Measurements from ENCODE around the gene ZBTB8OS. TPM values are rescaled to one million over a fixed set of nuclear protein-coding genes. Genes with fewer than 3 reads are reported as not detected.

ZBTB8OS gene
- polyA plus RNA-seq, 3 donors = 40.2 to 85.6 (median 83.3) TPM

DNA sequence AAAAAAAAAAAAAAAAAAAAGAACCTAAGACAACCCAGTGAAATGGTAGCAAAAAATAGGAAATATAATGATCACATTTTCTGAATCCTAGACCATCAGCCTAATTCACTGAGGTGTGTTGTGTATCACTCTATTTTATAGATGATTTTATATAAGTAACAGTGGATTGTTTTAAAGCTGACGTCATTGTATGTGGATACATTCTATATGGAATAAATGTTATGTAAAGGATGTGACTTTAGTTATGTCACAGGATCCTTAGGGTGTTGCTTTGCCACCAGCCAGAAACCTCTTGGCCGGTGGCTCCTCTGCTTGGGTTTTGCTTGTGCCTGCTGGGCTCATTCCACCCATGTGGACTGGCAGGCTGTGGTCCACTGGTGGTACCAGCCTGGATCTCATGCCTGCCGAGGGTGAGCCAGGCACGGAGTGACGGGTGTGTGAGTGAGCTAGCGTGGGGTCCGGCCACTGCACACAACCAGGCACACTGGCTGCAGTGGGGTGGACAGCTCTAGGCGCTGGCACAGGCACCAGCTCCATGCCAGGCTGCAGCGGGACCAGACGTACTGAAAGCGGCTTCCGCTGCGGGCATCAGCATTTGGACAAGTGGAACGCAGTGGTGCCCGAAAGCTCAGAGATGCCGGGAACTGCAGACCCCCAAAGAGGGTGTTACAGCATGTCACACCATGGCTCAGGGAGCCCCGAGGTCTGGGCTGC lies 44.5 kb downstream of the ZBTB8OS start:
- peak overlapping the region in 1 of 7 donors; percentile 12 for H3K27ac Mint-ChIP-seq
- H3K4me3 ChIP-seq (replicated peaks in 1 of 3; ENCODE audit: low read depth in 2 of 3, low read length in 3 of 3) = no peak overlapping the region
- H3K4me2 ChIP-seq (replicated peaks; ENCODE audit: extremely low read depth, low read length, poor library complexity, severe bottlenecking) = no peak overlapping the region
- H3K79me2 ChIP-seq (ENCODE audit: insufficient read depth, low read length) = no peaks in the 10 kb centered on the region
- TF ChIP-seq, protein P1, sequence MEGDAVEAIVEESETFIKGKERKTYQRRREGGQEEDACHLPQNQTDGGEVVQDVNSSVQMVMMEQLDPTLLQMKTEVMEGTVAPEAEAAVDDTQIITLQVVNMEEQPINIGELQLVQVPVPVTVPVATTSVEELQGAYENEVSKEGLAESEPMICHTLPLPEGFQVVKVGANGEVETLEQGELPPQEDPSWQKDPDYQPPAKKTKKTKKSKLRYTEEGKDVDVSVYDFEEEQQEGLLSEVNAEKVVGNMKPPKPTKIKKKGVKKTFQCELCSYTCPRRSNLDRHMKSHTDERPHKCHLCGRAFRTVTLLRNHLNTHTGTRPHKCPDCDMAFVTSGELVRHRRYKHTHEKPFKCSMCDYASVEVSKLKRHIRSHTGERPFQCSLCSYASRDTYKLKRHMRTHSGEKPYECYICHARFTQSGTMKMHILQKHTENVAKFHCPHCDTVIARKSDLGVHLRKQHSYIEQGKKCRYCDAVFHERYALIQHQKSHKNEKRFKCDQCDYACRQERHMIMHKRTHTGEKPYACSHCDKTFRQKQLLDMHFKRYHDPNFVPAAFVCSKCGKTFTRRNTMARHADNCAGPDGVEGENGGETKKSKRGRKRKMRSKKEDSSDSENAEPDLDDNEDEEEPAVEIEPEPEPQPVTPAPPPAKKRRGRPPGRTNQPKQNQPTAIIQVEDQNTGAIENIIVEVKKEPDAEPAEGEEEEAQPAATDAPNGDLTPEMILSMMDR (IDR thresholded peaks at IDR 0.05) = no peak
- peaks cover 0 to 1% (median 0%) of the 10 kb centered on the region in 3 donors for H3K27me3 Mint-ChIP-seq (ENCODE audit: low read depth in 3 of 3)
- intact Hi-C loops (cut with micrococcal nuclease) = no loop called here
- no peaks in the 10 kb centered on the region for H4K20me1 ChIP-seq (ENCODE audit: insufficient read depth, low read length)
- no peak overlapping the region for H3K27ac ChIP-seq (ENCODE audit: low read depth in 1 of 2, low read length in 2 of 2)
- no peaks in the 10 kb centered on the region for H3K36me3 Mint-ChIP-seq
- H3K36me3 ChIP-seq (replicated peaks in 1 of 2; ENCODE audit: control insufficient read depth in 1 of 2, insufficient read depth in 2 of 2, low read length in 2 of 2) = no peaks in the 10 kb centered on the region
- no peaks in the 10 kb centered on the region for H3K4me1 ChIP-seq (ENCODE audit: control insufficient read depth in 1 of 2, insufficient read depth in 2 of 2, low read length in 2 of 2)
- H2AFZ ChIP-seq (ENCODE audit: insufficient read depth, low read depth, low read length, poor library complexity, severe bottlenecking) = no peak overlapping the region
- no peak overlapping the region for H3K4me3 Mint-ChIP-seq
- no peaks in the 10 kb centered on the region for H3K9me3 ChIP-seq (replicated peaks in 1 of 2; ENCODE audit: control insufficient read depth in 1 of 2, insufficient read depth in 1 of 2, low read length in 2 of 2)
- 96% methylated on average over 16 of the region's 17 CpGs for WGBS (ENCODE audit: insufficient coverage)
- H3K9ac ChIP-seq (ENCODE audit: insufficient read depth, low read length, poor library complexity, severe bottlenecking) = no peak overlapping the region
- H3K4me1 Mint-ChIP-seq = peaks cover 3% of the 10 kb centered on the region
- H3K27me3 ChIP-seq (ENCODE audit: control insufficient read depth in 2 of 2, insufficient read depth in 2 of 2, low read length in 2 of 2) = no peaks in the 10 kb centered on the region
- DNase-seq = no peak
- peaks cover 0 to 3% (median 0%) of the 10 kb centered on the region in 7 donors for H3K9me3 Mint-ChIP-seq

DNA sequence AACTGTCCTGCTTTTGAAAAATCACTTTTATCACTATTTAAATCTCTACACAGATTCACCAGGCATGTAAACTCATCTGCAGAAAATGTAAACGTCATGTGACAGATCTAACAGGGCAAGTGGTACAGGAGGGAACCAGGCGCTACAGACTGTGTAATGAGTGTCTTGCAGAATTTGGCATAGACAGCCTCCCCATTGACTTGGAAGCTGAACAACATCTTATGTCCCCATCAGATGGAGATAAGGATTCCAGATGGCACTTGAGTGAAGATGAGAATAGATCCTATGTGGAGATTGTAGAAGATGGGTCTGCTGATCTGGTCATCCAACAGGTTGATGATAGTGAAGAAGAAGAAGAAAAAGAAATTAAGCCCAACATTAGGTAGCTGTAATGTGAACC lies 50.3 kb downstream of the ZBTB8OS start:
- H2AFZ ChIP-seq (ENCODE audit: insufficient read depth, low read depth, low read length, poor library complexity, severe bottlenecking) = no peak overlapping the region
- H3K4me3 Mint-ChIP-seq = no peak overlapping the region

More for the DNA sequence above, 50.3 kb downstream of the ZBTB8OS start:
- no peak overlapping the region for H3K27ac ChIP-seq (ENCODE audit: low read depth in 1 of 2, low read length in 2 of 2)
- H3K36me3 Mint-ChIP-seq = no peaks in the 10 kb centered on the region
- no peaks in the 10 kb centered on the region for H4K20me1 ChIP-seq (ENCODE audit: insufficient read depth, low read length)
- H3K27ac Mint-ChIP-seq = no peak overlapping the region
- H3K36me3 ChIP-seq (replicated peaks in 1 of 2; ENCODE audit: control insufficient read depth in 1 of 2, insufficient read depth in 2 of 2, low read length in 2 of 2) = no peaks in the 10 kb centered on the region
- no CpG with 5 or more reads among the region's 2 CpGs for WGBS (ENCODE audit: insufficient coverage)
- peaks cover 0 to 1% (median 0%) of the 10 kb centered on the region in 7 donors for H3K9me3 Mint-ChIP-seq
- H3K4me3 ChIP-seq (replicated peaks in 1 of 3; ENCODE audit: low read depth in 2 of 3, low read length in 3 of 3) = no peak overlapping the region
- no peaks in the 10 kb centered on the region for H3K4me1 ChIP-seq (ENCODE audit: control insufficient read depth in 1 of 2, insufficient read depth in 2 of 2, low read length in 2 of 2)
- DNase-seq = no peak
- TF ChIP-seq, protein P1 (IDR thresholded peaks at IDR 0.05) = no peak
- no peaks in the 10 kb centered on the region for H3K9me3 ChIP-seq (replicated peaks in 1 of 2; ENCODE audit: control insufficient read depth in 1 of 2, insufficient read depth in 1 of 2, low read length in 2 of 2)
- H3K4me2 ChIP-seq (replicated peaks; ENCODE audit: extremely low read depth, low read length, poor library complexity, severe bottlenecking) = no peak overlapping the region
- intact Hi-C loops (cut with micrococcal nuclease) = no loop called here
- H3K79me2 ChIP-seq (ENCODE audit: insufficient read depth, low read length) = no peaks in the 10 kb centered on the region
- H3K27me3 ChIP-seq (ENCODE audit: control insufficient read depth in 2 of 2, insufficient read depth in 2 of 2, low read length in 2 of 2) = no peaks in the 10 kb centered on the region
- no peak overlapping the region for H3K9ac ChIP-seq (ENCODE audit: insufficient read depth, low read length, poor library complexity, severe bottlenecking)
- peaks cover 3% of the 10 kb centered on the region for H3K4me1 Mint-ChIP-seq
- peaks cover 0 to 1% (median 0%) of the 10 kb centered on the region in 3 donors for H3K27me3 Mint-ChIP-seq (ENCODE audit: low read depth in 3 of 3)

All from CD14-positive monocyte (primary cell).